Measurements from ENCODE around the gene RPS15A.
"Not testable (repeated sequence)": the region's sequence is repeated elsewhere in the genome, so short reads cannot be mapped to it uniquely, and the experiment has no call there.

GRCh38 chr16:18781232-18781631 lies 8.9 kb downstream of the RPS15A start:
- TF ChIP-seq, protein P1, sequence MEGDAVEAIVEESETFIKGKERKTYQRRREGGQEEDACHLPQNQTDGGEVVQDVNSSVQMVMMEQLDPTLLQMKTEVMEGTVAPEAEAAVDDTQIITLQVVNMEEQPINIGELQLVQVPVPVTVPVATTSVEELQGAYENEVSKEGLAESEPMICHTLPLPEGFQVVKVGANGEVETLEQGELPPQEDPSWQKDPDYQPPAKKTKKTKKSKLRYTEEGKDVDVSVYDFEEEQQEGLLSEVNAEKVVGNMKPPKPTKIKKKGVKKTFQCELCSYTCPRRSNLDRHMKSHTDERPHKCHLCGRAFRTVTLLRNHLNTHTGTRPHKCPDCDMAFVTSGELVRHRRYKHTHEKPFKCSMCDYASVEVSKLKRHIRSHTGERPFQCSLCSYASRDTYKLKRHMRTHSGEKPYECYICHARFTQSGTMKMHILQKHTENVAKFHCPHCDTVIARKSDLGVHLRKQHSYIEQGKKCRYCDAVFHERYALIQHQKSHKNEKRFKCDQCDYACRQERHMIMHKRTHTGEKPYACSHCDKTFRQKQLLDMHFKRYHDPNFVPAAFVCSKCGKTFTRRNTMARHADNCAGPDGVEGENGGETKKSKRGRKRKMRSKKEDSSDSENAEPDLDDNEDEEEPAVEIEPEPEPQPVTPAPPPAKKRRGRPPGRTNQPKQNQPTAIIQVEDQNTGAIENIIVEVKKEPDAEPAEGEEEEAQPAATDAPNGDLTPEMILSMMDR (IDR thresholded peaks at IDR 0.05): not testable (repeated sequence)
- not testable (repeated sequence) for TF ChIP-seq POLR2A (IDR thresholded peaks at IDR 0.05)

Measured in thyroid gland (tissue), 4 donors.